Activated CD8-positive, alpha-beta T cell treated with anti-CD3 and anti-CD28 coated beads, Interleukin-2, amount 10 ng/mL, durations not matched to agents 7 days and 5 days (primary cell): Measurements from ENCODE around the gene ATG4B. TPM values are rescaled to one million over a fixed set of nuclear protein-coding genes. Genes with fewer than 3 reads are reported as not detected.
"Not testable (repeated sequence)": the region's sequence is repeated elsewhere in the genome, so short reads cannot be mapped to it uniquely, and the experiment has no call there.

Source experiments
- ATAC-seq: fragments of 150-1000 bp; cut with Tn5 transposase; one replicate; pipeline ENCODE4 v1.10.0; 2021; ENCODE audit warnings: moderate library complexity
- CTCF ChIA-PET: fragments of 350-600 bp; sonication (Branson Sonifier 250); formaldehyde crosslinking; loops from one replicate; lab custom pipeline; 2021; ENCODE audit warnings: antibody characterized with exemption; lab: Charles Lee
- POLR2A ChIA-PET: fragments of 350-600 bp; sonication (Branson Sonifier 250); formaldehyde crosslinking; loops from one replicate; lab custom pipeline; 2021; ENCODE audit warnings: antibody characterized with exemption; lab: Charles Lee
- DNase-seq: peaks from one replicate; pipeline ENCODE4 v3.0.0-alpha.2; 2020
- H3K27ac Mint-ChIP-seq: one replicate; pipeline ENCODE4 v1.8.0; 2021; ENCODE audit warnings: mild to moderate bottlenecking, mixed read lengths
- H3K27me3 Mint-ChIP-seq: one replicate; pipeline ENCODE4 v1.8.0; 2021; ENCODE audit warnings: low read depth, mixed read lengths
- H3K36me3 Mint-ChIP-seq: one replicate; pipeline ENCODE4 v1.8.0; 2021; ENCODE audit warnings: low read depth, mixed read lengths
- H3K4me1 Mint-ChIP-seq: one replicate; pipeline ENCODE4 v1.8.0; 2021; ENCODE audit warnings: low read depth, mixed read lengths
- H3K4me3 Mint-ChIP-seq: one replicate; pipeline ENCODE4 v1.8.0; 2021; ENCODE audit warnings: mild to moderate bottlenecking, mixed read lengths
- H3K9me3 Mint-ChIP-seq: one replicate; pipeline ENCODE4 v1.8.0; 2022; ENCODE audit warnings: mixed read lengths; ENCODE audit not compliant: insufficient read depth
- total RNA-seq, 2 experiments: library from RNA; stranded (reverse); gene quantifications; one replicate each; pipeline ENCODE4 v1.2.3, GENCODE V29; 2021

The ATG4B gene
- total RNA-seq, 2 experiments from 2014 or later: 81.2 to 94.6 TPM

GRCh38 chr2:241657786-241658254 is 20.3 kb downstream of the ATG4B start:
- POLR2A ChIA-PET: no interaction called here
- H3K36me3 Mint-ChIP-seq: peaks cover 43% of the 10 kb centered on the region
- no peak overlapping the region for H3K4me3 Mint-ChIP-seq
- H3K4me1 Mint-ChIP-seq: no peaks in the 10 kb centered on the region
- CTCF ChIA-PET: no interaction called here
- H3K27ac Mint-ChIP-seq: no peak overlapping the region
- H3K9me3 Mint-ChIP-seq: no peaks in the 10 kb centered on the region
- ATAC-seq (no peak), DNase-seq (no peak)
- H3K27me3 Mint-ChIP-seq: no peaks in the 10 kb centered on the region

- Mint-ChIP-seq H3K36me3 (peaks cover 40% of the 10 kb centered on the region), H3K27ac (no peak overlapping the region), H3K4me1 (no peaks in the 10 kb centered on the region), H3K27me3 (no peaks in the 10 kb centered on the region), H3K9me3 (no peaks in the 10 kb centered on the region), H3K4me3 (no peak overlapping the region)
- DNase-seq (no peak), ATAC-seq (no peak)
- ChIA-PET POLR2A (interaction anchor here (1.4 kb wide), 1 partner anchor 20 kb away, joined by 6 read pairs; the partner anchor contains the start of gene ATG4B), CTCF (interaction anchor here (0.7 to 1.8 kb wide), 2 partner anchors 17 to 20 kb away, joined by 6 to 9 read pairs; partner anchors contain the start of gene ATG4B)
Observed at GRCh38 chr2:241658296-241658695, 20.8 kb downstream of the ATG4B start.

- no peaks in the 10 kb centered on the region for H3K27me3 Mint-ChIP-seq
- H3K9me3 Mint-ChIP-seq: no peaks in the 10 kb centered on the region
- ChIA-PET CTCF (interaction anchor here (0.7 to 1.8 kb wide), 11 partner anchors 15 to 808 kb away, joined by 3 to 9 read pairs (median 3); partner anchors contain the start of gene ATG4B), POLR2A (interaction anchor here (0.8 to 1.4 kb wide), 2 partner anchors 21 to 97 kb away, joined by 3 to 6 read pairs; partner anchors contain the start of gene ATG4B)
- H3K4me1 Mint-ChIP-seq: no peaks in the 10 kb centered on the region
- no peak overlapping the region for H3K27ac Mint-ChIP-seq
- H3K4me3 Mint-ChIP-seq: no peak overlapping the region
- peaks cover 40% of the 10 kb centered on the region for H3K36me3 Mint-ChIP-seq
- DNase-seq (peak; percentile 63), ATAC-seq (peak; percentile 43)
Observed at GRCh38 chr2:241659150-241659739, 21.8 kb downstream of the ATG4B start.

- peaks cover 28% of the 10 kb centered on the region for H3K36me3 Mint-ChIP-seq
- no peak overlapping the region for H3K4me3 Mint-ChIP-seq
- POLR2A ChIA-PET: no interaction called here
- ATAC-seq (no peak), DNase-seq (no peak)
- H3K27me3 Mint-ChIP-seq: no peaks in the 10 kb centered on the region
- CTCF ChIA-PET: no interaction called here
- no peak overlapping the region for H3K27ac Mint-ChIP-seq
- H3K4me1 Mint-ChIP-seq: peaks cover 8% of the 10 kb centered on the region
- no peaks in the 10 kb centered on the region for H3K9me3 Mint-ChIP-seq
Observed at GRCh38 chr2:241660593-241661213, 23.2 kb downstream of the ATG4B start.

GRCh38 chr2:241662731-241663130 is 25.2 kb downstream of the ATG4B start:
- H3K4me3 Mint-ChIP-seq, H3K27me3 Mint-ChIP-seq, POLR2A ChIA-PET, H3K9me3 Mint-ChIP-seq, ATAC-seq, DNase-seq, H3K4me1 Mint-ChIP-seq, H3K27ac Mint-ChIP-seq: not testable (repeated sequence)
- CTCF ChIA-PET: interaction anchor here (0.7 kb wide), 1 partner anchor 25 kb away, joined by 3 read pairs; no protein-coding TSS in a partner anchor
- H3K36me3 Mint-ChIP-seq: peaks cover 27% of the 10 kb centered on the region

GRCh38 chr2:241665731-241666440 is 28.4 kb downstream of the ATG4B start:
- no peaks in the 10 kb centered on the region for H3K27me3 Mint-ChIP-seq
- H3K36me3 Mint-ChIP-seq: peaks cover 19% of the 10 kb centered on the region
- no peak overlapping the region for H3K27ac Mint-ChIP-seq
- POLR2A ChIA-PET: interaction anchor here (0.7 kb wide), 1 partner anchor 50 kb away, joined by 3 read pairs; no protein-coding TSS in a partner anchor
- H3K4me3 Mint-ChIP-seq: no peak overlapping the region
- DNase-seq: no peak
- no peaks in the 10 kb centered on the region for H3K9me3 Mint-ChIP-seq
- no peak for ATAC-seq
- CTCF ChIA-PET: interaction anchor here (1.0 kb wide), 1 partner anchor 27 kb away, joined by 3 read pairs; no protein-coding TSS in a partner anchor
- peaks cover 8% of the 10 kb centered on the region for H3K4me1 Mint-ChIP-seq

GRCh38 chr2:241666627-241667400 is 29.3 kb downstream of the ATG4B start:
- Mint-ChIP-seq H3K9me3 (no peaks in the 10 kb centered on the region), H3K4me3 (no peak overlapping the region), H3K36me3 (peaks cover 22% of the 10 kb centered on the region), H3K27me3 (no peaks in the 10 kb centered on the region), H3K4me1 (peaks cover 8% of the 10 kb centered on the region), H3K27ac (no peak overlapping the region)
- DNase-seq (no peak), ATAC-seq (no peak)
- POLR2A ChIA-PET: no interaction called here
- CTCF ChIA-PET: no interaction called here

- no peak for DNase-seq
- Mint-ChIP-seq H3K36me3 (peaks cover 23% of the 10 kb centered on the region), H3K4me3 (no peak overlapping the region), H3K4me1 (peaks cover 17% of the 10 kb centered on the region), H3K27ac (no peak overlapping the region), H3K27me3 (no peaks in the 10 kb centered on the region), H3K9me3 (no peaks in the 10 kb centered on the region)
- ChIA-PET CTCF (no interaction called here), POLR2A (no interaction called here)
- ATAC-seq: no peak
Observed at GRCh38 chr2:241668354-241668753, 30.9 kb downstream of the ATG4B start.

- peaks cover 25% of the 10 kb centered on the region for H3K36me3 Mint-ChIP-seq
Observed at GRCh38 chr2:241668839-241669238, 31.3 kb downstream of the ATG4B start.

GRCh38 chr2:241670333-241671110 is 33.0 kb downstream of the ATG4B start:
- H3K4me1 Mint-ChIP-seq: peaks cover 19% of the 10 kb centered on the region
- no peak overlapping the region for H3K27ac Mint-ChIP-seq
- CTCF ChIA-PET: no interaction called here
- ATAC-seq: no peak
- H3K9me3 Mint-ChIP-seq: no peaks in the 10 kb centered on the region
- peaks cover 32% of the 10 kb centered on the region for H3K36me3 Mint-ChIP-seq
- POLR2A ChIA-PET: interaction anchor here (0.8 kb wide), 1 partner anchor 9 kb away, joined by 3 read pairs; no protein-coding TSS in a partner anchor
- DNase-seq: no peak
- no peak overlapping the region for H3K4me3 Mint-ChIP-seq
- H3K27me3 Mint-ChIP-seq: no peaks in the 10 kb centered on the region

More at GRCh38 chr2:241668839-241669238, 31.3 kb downstream of the ATG4B start:
- Mint-ChIP-seq H3K9me3 (no peaks in the 10 kb centered on the region), H3K27me3 (no peaks in the 10 kb centered on the region), H3K27ac (no peak overlapping the region), H3K4me3 (no peak overlapping the region), H3K4me1 (peaks cover 22% of the 10 kb centered on the region)
- DNase-seq (no peak), ATAC-seq (no peak)
- CTCF ChIA-PET: no interaction called here
- POLR2A ChIA-PET: no interaction called here
